NCI-H2107 (cell line): ENCODE measurements around the gene WNK2.

Source experiments
- DNase-seq: peaks from one replicate; lab custom pipeline; 2025; lab: John Stamatoyannopoulos, UW

Gene WNK2

DNA sequence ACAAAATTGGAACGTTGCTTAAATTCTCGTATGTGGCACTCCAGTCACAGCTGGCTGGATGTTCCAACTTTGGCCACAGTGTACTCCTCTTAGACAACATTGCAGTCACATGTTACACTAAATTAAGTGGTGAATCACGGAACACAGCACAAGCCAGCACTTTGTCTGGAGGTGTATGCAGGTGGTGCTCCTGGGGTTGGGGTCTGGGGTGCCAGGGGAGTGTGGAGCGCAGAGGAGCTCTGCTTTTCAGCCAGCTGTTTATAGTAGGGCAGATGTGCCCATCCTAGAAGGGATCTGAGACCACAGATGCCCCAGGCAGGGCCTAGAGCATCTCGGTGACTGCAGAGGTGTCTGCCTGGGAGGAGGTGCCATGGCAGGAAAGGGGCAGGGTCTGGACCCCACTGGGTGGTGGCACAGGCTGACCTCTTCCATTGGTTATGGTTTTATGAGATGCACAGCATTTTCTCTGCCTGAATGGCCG is 82.6 kb downstream of the WNK2 start:
- DNase-seq: no peak

DNA sequence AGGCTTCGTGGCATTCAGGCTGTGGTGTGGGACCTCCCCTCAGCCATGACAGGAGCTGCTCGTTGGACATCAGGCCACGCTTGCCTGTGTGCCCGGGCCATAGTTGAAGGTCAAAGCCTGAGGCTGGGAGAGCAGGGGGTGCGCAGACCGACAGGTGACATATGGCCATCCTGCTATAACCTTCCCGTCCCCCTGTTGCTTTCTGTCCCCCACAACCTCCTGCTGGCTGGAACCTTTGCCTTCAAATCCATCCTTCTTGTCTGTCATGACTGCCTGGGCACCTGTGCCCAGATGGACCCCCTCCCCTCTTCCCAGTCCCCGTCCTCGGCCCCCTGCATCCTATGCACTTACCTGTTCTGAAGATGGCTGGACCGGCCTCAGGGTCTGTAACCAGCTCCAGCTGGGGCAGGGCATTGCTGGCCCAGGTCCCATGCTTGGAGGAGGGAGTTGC is 83.2 kb downstream of the WNK2 start:
- no peak for DNase-seq

DNA sequence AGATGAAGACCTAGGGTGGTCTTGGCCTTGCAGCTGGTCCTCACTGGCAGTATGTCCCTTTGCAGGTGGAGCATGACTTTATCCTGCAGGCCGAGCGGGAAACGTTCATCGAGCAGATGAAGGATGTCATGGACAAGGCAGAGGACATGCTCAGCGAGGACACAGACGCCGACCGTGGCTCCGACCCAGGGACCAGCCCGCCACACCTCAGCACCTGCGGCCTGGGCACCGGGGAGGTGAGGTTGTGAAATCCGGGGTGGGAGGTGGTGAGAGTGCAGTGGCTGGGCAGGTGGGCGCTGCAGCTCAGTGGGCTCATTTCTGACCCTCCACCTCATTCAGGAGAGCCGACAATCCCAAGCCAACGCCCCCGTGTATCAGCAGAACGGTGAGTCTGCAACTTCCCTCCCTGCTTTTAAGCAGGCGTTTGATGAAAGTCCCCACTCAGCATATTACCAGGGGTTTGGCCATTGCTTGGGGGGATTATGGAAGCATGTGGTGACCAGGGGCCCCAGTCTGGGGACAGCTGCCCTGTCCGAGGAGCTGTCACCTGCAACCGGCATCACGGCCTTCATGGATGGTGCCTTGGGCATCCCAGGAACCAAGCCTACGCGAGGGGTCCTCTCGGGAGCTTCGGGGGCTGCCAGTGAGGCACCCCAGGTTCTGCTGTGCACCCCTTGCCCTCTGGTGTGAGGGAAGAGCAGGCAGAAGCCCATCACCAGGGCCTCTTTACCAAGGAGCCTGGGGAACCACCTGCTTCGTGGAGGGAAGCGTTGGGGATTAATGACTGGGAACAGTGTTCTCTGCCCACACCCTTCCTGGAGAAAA is 84.0 kb downstream of the WNK2 start:
- no peak for DNase-seq

DNA sequence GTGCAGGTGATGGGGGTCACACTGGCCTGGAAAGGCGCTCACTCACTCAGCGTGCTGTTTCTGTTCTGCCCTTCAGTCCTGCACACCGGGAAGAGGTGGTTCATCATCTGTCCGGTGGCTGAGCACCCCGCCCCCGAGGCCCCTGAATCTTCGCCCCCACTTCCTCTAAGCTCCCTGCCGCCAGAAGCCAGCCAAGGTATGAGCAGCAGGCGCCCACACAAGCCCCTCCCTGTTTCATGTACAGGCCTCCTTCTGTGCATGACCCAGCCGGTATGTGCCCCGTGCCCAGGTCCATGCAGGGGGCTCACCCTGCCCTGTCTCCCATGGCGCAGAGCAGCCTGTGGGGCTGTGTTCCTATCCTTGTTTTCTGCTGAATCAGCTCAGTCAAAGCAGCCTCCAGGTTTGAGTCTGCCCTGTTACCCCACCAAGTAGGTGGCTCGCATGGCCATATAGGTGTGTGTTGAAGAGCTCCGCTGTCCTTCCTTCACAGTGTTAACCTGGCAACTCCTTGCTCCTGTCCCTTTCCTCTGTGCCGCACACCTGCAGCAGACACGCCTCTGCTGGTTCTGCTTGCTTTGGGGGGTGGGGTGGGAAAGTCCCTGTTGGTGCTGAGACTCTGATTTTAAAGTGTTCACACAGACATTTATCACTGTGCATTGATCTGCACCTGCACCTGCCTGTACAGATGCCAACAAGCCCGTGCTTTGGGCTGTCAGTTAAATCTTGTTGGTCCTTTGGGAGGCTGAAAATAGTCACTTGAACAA is 84.8 kb downstream of the WNK2 start:
- peak; percentile 32 for DNase-seq

DNA sequence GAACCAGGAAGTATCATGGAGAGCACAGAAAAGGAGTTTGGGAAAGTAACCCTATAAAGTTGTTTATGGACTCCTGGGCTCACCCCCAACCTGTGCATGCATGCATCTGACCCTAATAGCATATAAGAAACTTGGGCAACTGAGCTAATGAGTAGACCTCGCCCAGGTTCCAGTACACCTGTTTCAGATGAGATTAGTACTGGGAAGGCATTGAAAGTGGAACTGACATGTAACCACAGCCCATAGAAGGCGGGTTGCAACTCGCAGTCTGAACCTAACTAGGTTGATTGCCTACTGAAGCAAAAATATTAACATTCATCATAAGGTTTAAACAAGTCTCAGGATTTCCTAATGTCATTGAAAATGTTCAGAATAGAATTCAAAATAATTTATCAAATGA is 87.0 kb downstream of the WNK2 start:
- no peak for DNase-seq

DNA sequence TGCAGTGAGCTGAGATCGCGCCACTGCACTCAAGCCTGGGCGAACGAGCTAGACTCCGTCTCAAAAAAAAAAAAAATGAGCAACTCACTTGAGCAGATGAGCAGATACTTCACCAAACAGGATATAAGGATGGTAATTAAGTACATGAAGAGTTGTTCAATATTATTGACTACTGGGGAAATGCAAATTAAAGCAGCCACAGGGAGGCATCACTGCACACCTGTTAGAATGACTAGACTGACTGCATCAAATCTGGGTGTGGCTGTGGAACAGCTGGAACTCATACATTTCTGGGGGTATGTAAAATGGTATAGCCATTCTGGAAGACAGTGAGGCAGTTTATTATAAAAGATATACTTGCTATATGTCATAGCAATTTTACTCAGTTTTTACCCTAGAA is 93.0 kb downstream of the WNK2 start:
- no peak for DNase-seq

DNA sequence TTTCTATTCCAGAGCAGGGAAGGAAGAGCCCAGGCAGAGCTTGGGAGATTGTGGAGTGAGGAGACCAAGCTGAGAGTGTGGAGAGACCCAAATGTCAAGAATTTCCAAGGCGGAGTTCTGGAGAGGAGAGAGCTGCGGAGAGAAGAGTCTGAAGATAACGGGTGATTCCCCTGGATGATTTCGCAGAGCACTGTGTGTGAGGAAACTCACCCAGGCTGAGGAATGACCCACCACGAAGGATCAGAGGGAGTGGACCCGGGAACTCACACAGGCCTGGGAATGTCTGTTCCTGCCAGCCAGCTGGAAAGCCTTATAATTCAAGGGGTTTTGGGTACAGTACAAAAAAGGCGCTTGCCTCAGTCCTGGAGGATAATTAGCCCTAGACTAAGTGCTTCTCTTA is 94.2 kb downstream of the WNK2 start:
- no peak for DNase-seq

DNA sequence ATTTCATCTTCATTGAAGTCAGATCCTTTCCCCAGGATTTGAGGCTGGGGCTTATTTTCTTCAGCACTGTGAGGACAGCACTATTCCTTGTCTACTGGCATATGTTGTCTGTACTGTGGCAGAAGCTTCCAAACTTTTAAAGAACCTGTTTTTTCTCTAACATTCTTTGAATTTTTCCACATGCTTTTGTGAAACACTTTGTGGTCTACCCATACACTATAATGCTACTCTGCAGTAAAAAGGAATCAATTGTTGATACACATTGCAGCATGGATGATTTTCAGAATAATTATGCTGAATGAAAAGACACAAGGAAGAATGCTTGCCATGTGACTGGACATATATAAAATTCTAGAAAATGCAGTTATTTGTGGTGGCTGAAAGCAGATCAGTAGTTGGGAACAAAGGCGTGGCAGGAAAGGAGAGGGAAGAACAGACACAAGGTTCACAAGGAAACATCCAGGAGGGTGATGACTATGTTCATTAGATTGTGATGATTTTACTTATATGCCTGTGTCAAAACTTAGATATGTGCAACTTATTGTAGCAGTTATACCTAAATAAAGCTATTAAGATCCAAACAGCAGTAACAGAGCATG is 96.8 kb downstream of the WNK2 start:
- no peak for DNase-seq

DNA sequence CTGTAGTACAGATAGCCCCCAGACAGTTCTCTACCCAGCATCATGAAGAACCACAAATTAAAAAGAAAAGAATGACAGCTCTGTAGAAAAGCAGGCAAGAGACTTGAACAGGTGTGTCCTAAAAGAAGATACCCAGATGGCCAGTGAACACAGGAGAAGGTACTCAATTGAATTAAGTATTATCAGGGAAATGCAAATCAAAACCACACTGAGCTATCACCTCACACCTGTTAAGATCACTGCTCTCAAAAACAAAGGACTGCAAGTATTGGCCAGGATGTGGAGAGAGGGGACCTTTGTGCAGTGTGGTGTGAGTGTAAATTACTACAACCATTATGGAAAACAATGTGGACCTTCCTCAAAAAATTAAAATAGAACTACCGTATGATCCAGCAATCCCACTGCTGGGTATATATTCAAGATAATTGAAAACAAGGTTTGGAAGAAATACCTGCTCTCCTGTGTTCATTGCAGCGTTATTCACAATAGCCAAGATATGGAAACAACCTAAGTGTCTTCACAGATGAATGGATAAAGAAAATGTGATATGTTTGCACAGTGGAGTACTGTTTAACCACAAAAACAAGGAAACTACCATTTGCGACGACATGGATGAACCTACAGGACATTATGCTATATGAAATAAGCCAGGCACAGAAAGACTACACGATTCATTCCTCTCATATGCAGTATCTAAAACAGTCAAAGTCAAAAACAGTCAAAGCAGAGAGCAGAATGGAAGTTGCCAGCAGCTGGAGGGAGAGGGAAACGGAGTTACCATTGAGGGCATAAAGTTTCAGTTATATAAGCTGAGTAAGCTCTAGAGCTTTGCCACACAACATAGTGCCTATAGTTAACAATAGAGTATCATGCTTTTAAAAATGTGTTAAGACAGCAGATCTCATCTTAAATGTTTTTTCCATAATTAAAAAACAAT is 102.6 kb downstream of the WNK2 start:
- peak; percentile 58 for DNase-seq

DNA sequence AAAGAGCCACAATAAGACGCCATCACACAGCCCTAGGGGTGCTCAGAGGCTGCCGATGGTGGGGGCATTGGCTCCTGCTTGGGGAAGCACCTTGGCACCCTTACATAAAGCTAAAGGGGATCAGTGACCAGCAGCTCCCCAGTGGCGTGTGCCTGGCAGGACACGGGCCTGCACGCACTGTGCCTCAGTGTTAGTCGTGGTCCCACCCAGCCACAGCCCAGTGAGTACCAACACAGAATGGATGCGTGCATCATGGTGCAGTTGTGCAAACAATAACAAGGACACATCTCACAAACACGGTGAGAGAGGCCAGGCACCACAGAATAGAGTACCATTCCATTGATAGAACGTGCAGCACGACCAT is 103.2 kb downstream of the WNK2 start:
- no peak for DNase-seq

DNA sequence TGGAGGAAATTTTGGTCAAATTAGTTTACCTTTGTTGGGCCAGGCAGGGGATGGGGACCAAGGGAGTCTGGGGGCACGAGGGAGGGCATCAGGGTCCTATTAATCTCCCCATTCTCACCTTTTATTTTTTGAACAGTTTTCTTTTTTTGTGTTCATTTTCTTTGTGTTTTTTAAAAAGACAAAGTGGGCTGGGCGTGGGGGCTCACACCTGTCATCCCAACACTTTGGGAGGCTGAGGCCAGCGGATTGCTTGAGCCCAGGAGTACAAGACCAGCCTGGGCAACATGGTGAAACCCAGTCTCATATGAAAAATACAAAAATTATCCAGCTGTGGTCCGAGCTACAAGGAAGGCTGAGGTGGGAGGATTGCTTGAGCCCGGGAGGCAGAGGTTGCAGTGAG is 103.7 kb downstream of the WNK2 start:
- no peak for DNase-seq

DNA sequence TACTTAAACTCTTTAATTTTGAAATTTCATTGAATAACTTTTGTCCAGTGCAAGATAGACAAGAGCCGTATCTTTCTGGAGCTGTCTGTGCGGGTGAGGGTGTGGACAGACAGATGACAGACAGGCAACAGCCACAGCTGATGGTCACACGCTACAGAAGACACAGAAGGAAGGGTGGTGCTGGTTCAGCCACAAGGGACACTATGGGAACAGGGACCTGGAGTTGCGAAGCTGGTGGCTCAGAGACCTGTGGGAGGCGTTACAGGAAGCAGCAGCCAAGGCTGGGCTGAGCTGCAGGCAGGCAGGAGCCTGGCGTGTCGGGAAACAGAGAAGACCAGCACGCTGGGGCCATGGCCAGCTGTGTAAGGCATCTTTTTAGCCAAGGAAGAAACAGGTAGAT is 104.4 kb downstream of the WNK2 start:
- no peak for DNase-seq

DNA sequence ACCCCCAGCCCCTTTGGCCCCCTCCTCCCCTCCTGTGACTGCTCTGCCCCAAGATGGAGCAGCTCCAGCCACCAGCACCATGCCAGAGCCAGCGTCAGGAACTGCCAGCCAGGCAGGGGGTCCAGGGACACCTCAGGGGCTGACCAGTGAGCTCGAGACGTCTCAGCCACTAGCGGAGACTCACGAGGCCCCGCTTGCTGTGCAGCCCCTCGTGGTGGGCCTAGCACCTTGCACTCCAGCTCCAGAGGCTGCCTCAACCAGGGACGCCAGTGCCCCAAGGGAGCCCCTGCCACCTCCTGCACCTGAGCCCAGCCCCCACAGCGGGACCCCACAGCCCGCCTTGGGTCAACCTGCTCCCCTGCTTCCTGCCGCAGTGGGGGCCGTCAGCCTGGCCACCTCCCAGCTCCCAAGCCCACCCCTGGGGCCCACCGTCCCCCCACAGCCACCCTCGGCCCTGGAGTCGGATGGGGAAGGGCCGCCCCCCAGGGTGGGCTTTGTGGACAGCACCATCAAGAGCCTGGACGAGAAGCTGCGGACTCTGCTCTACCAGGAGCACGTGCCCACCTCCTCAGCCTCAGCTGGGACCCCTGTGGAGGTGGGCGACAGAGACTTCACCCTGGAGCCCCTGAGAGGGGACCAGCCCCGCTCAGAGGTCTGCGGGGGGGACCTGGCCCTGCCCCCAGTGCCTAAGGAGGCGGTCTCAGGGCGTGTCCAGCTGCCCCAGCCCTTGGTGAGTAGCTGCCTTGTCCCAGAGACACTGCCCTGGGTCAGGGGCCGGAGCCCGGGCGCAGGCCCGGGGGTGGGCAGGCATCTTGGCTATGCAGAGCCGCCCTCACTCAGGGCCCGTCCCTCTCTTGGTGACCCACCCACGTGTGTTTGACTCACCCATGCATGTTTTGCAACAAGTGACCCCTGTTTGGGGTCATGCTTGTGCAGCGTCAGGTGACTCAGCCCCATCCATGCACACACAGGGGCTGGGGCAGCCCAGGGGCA is 105.2 kb downstream of the WNK2 start:
- DNase-seq: no peak

DNA sequence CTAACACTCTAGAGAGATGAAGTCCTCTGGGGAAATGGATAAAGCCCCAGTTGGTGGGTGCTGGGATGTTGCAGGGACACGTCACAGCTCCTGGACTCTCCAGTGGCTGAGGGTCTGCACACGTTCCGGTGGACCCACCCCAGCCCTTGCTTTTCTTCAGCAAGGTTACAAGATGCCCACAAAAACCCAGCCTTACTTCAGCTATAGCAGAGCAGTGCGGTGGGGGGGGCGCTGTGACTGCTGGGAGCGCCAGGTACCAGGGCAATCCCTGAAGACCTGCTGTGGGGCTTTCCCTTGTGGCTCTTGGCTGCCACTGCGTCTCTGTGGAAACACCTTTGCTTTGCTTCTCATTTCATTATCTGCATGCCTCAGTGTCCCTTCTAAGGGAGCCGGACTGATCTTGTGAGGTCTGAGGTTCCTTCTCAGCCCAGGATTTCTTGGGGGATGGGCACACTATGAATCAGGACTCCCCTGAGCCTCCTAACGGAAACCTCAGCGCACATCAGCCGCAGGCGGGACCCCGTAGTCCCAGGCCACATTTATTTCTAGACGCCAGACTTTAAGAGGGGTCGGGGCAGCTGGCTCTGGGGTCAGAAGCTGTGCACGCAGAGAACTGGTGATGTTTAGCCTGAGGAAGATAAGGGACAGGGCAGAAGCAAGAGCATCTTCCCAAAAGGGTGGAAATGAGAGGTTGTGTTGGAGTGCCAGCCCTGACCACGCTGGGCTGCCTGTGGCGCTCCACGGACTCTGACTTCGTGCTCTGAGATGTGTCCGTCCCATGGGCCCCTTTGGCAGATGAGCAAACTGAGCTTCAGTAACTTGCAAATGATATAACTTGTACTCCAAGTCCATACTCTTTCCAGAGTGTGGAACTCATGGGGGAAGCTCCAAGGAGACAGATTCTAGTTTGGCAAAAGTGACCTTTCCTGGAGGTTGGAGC is 106.8 kb downstream of the WNK2 start:
- DNase-seq: no peak

DNA sequence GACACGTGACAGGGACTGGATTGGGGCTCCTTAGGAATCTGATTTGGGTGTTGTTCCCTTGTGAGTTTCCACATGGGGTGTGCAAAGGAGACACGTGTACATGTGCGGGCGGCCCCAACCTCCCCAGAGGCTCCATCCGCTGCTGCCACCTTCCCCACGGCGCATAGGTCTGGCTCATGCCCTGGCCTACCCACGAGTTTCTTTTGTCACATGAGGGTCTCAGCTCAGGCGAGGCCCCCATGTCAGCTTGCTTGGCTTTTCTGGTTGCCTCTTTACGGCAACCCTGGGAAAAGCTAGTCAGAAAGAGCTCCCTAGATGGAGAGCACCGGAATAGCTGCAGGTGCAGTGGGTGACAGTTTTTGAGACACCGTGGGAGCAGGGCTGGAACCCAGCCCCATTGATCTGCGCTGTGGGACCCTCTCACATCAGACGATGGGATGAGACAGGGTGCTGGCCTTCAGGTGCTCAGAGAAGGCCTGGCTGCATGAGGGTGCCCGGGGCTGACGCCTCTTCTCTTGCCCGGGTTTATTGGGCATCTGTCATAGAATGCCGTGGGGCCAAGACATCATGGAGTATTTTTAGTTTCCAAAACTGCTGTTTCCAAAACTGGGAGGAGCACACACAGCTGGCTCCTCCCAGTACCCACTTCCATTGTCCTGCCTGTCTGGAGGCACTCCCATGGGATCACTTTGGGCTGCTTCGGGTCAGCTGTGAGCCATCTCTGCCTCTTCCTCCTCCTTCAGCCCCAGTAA is 107.8 kb downstream of the WNK2 start:
- DNase-seq: no peak

DNA sequence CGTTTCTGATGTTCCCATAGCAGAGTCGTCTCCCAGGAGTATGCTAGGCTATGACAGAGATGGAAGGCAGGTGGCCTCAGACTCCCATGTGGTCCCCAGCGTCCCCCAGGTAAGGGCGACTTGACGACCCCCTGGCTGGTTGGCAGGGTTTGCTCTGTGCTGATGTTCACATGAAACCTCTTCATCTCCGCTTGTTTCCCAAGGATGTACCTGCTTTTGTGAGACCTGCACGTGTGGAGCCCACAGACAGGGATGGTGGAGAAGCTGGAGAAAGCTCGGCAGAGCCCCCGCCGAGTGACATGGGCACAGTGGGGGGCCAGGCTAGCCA is 108.3 kb downstream of the WNK2 start:
- no peak for DNase-seq

DNA sequence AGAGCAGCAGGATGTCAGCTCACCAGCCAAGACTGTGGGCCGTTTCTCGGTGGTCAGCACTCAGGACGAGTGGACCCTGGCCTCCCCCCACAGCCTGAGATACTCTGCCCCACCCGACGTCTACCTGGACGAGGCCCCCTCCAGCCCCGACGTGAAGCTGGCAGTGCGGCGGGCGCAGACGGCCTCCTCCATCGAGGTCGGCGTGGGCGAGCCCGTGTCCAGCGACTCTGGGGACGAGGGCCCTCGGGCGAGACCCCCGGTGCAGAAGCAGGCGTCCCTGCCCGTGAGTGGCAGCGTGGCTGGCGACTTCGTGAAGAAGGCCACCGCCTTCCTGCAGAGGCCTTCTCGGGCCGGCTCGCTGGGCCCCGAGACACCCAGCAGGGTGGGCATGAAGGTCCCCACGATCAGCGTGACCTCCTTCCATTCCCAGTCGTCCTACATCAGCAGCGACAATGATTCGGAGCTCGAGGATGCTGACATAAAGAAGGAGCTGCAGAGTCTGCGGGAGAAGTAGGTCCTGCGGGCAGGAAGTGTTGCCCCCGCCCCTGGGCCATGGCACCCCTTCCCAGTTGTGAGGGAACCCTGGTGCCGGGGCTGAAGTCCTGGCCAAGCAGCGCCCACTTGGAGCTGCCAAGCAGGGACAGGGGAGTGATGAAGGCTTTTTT is 108.9 kb downstream of the WNK2 start:
- no peak for DNase-seq

DNA sequence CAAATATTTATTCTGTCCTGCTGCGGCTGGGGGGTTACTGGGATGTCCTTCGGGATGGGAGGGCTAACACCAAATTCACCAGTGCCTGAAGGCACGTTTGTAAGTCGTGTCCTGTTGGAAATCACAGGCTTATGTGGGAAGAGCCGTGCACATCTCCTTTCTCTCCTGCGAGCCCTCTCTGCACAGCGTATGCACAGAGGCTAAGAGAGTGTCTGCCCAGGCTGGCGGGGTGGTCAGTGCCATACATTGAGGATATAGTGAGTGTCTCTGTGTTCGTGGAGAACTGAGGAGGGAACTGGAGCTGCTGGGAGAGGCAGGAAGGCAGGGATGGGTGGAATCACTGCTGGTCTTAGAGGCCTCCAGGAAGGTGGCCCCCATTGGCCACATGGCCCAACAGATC is 110.1 kb downstream of the WNK2 start:
- no peak for DNase-seq
